Astrocyte (in vitro differentiated cells and primary cell): Measurements from ENCODE around the gene ALK. TPM values are rescaled to one million over a fixed set of nuclear protein-coding genes. Genes with fewer than 3 reads are reported as not detected.

Experiments used
- DNase-seq: peaks from one replicate; pipeline ENCODE4 v3.0.0-alpha.2; 2010; ENCODE audit warnings: low read depth
- FAIRE-seq: peaks from 2 replicates; lab custom pipeline; 2011; peaks lifted over from hg19 to GRCh38; lab: Jason Lieb, UNC
- H2AFZ ChIP-seq: 2 replicates; pipeline ENCODE4 v1.6.0; 2012; ENCODE audit warnings: low read depth, low read length, inconsistent platforms
- H3K27ac ChIP-seq: 2 replicates; pipeline ENCODE4 v1.5.1; 2011; ENCODE audit warnings: low read depth, low read length, inconsistent platforms
- H3K27me3 ChIP-seq: 2 replicates; pipeline ENCODE4 v1.6.0; 2011; ENCODE audit warnings: low read length, inconsistent platforms; ENCODE audit not compliant: insufficient read depth
- H3K36me3 ChIP-seq: 2 replicates; pipeline ENCODE4 v1.5.1; 2011; ENCODE audit warnings: low read length, inconsistent platforms; ENCODE audit not compliant: insufficient read depth
- H3K4me1 ChIP-seq: 2 replicates; pipeline ENCODE4 v1.5.1; 2011; ENCODE audit warnings: low read length, inconsistent platforms; ENCODE audit not compliant: insufficient read depth
- H3K4me2 ChIP-seq: 2 replicates; pipeline ENCODE4 v1.6.0; 2012; ENCODE audit warnings: low read length, inconsistent platforms
- H3K4me3 ChIP-seq: 2 replicates; pipeline ENCODE4 v1.5.1; 2011; ENCODE audit warnings: low read depth, mild to moderate bottlenecking, low read length, inconsistent platforms; ENCODE audit not compliant: insufficient read depth
- H3K79me2 ChIP-seq: 2 replicates; pipeline ENCODE4 v1.6.0; 2012; ENCODE audit warnings: mild to moderate bottlenecking, low read length, inconsistent platforms; ENCODE audit not compliant: insufficient read depth
- H3K9ac ChIP-seq: 2 replicates; pipeline ENCODE4 v1.6.0; 2012; ENCODE audit warnings: mild to moderate bottlenecking, low read length, inconsistent platforms
- H3K9me3 ChIP-seq: 2 replicates; pipeline ENCODE4 v1.5.1; 2012; ENCODE audit warnings: low read depth, mild to moderate bottlenecking, low read length, inconsistent platforms; ENCODE audit not compliant: insufficient read depth
- H4K20me1 ChIP-seq: 2 replicates; pipeline ENCODE4 v1.6.0; 2012; ENCODE audit warnings: low read length, inconsistent platforms; ENCODE audit not compliant: insufficient read depth
- H3K27ac Mint-ChIP-seq: one replicate; pipeline ENCODE4 v1.8.0; 2021; ENCODE audit warnings: mild to moderate bottlenecking, mixed read lengths; ENCODE audit not compliant: unreplicated experiment
- H3K27me3 Mint-ChIP-seq: one replicate; pipeline ENCODE4 v1.8.0; 2021; ENCODE audit warnings: low read depth, mixed read lengths; ENCODE audit not compliant: unreplicated experiment
- H3K36me3 Mint-ChIP-seq: one replicate; pipeline ENCODE4 v1.8.0; 2021; ENCODE audit warnings: low read depth, mixed read lengths; ENCODE audit not compliant: unreplicated experiment
- H3K4me1 Mint-ChIP-seq: one replicate; pipeline ENCODE4 v1.8.0; 2021; ENCODE audit warnings: low read depth, mixed read lengths; ENCODE audit not compliant: unreplicated experiment
- H3K4me3 Mint-ChIP-seq: one replicate; pipeline ENCODE4 v1.8.0; 2021; ENCODE audit warnings: mild to moderate bottlenecking, moderate library complexity, mixed read lengths; ENCODE audit not compliant: unreplicated experiment
- H3K9me3 Mint-ChIP-seq: one replicate; pipeline ENCODE4 v1.8.0; 2021; ENCODE audit warnings: mild to moderate bottlenecking, mixed read lengths; ENCODE audit not compliant: unreplicated experiment
- CTCF ChIP-seq: IDR thresholded peaks from 2 replicates; pipeline ENCODE4 v1.5.1; 2011; ENCODE audit warnings: low read depth, mild to moderate bottlenecking, inconsistent platforms, low read length, moderate library complexity; ENCODE audit not compliant: insufficient read depth
- EZH2 ChIP-seq: IDR thresholded peaks from 2 replicates; pipeline ENCODE4 v1.6.1; 2012; ENCODE audit warnings: mild to moderate bottlenecking, low read length, inconsistent platforms; ENCODE audit not compliant: insufficient read depth
- total RNA-seq: library from RNA; stranded (reverse); gene quantifications from 2 replicates; pipeline ENCODE4 v1.2.1, GENCODE V29; 2021

The ALK gene
- total RNA-seq, 1 donor from 2014 or later = 0.16 TPM

DNA sequence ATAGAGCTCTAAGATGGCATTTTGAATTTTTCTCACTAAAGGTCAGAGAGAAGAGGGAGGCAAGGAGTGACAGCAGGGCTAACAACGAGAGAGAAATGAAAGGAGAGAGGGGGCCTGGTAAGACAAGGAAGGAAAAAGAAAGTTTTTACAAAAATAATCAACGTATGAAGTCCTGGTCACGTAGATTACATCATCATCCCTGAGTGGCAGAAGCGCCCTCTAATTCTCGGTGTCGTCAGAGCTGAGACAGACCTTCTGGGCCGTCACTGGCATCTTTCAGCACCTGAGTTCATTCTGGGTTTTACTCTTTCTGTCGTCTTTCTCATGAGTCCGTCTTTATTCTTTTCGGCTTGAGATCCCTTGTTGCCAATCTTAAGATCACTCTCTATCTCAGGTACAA lies 329.8 kb downstream of the ALK start:
- H3K36me3 Mint-ChIP-seq = no peaks in the 10 kb centered on the region
- Histone ChIP-seq H3K4me3 (no peak overlapping the region), H4K20me1 (no peaks in the 10 kb centered on the region), H3K79me2 (no peaks in the 10 kb centered on the region), H3K9ac (no peak overlapping the region), H2AFZ (no peak overlapping the region), H3K27ac (no peak overlapping the region), H3K36me3 (no peaks in the 10 kb centered on the region), H3K4me1 (no peaks in the 10 kb centered on the region), H3K4me2 (no peak overlapping the region), H3K9me3 (no peaks in the 10 kb centered on the region), H3K27me3 (no peaks in the 10 kb centered on the region)
- H3K4me3 Mint-ChIP-seq = no peak overlapping the region
- H3K9me3 Mint-ChIP-seq = no peaks in the 10 kb centered on the region
- H3K27ac Mint-ChIP-seq = no peak overlapping the region
- no peak for FAIRE-seq
- peaks cover 2% of the 10 kb centered on the region for H3K4me1 Mint-ChIP-seq
- DNase-seq = no peak
- peaks cover 18% of the 10 kb centered on the region for H3K27me3 Mint-ChIP-seq
- TF ChIP-seq EZH2 (no peak), CTCF (no peak)

DNA sequence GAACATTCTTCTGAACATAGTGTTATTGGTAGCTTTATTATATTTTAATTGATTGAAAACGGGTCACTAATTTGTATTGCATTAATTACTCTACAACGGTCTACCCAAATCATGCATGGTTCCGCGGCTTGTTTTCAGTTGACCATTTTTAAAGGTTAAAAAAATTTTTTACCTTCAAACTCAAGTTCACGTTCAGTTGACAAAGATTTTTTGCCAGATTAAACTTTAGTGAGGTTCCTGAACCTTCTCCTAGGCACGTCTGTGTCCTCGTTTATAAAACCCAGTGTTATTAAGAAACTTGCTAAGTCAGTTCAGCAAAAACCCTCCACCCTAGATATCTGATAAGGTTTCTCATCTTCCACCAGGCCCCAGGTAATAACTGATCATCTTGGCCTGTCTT lies 331.2 kb downstream of the ALK start:
- H3K4me2 ChIP-seq = no peak overlapping the region
- Mint-ChIP-seq H3K4me1 (peaks cover 2% of the 10 kb centered on the region), H3K4me3 (no peak overlapping the region), H3K36me3 (no peaks in the 10 kb centered on the region), H3K27ac (no peak overlapping the region), H3K27me3 (peaks cover 10% of the 10 kb centered on the region), H3K9me3 (no peaks in the 10 kb centered on the region)
- no peaks in the 10 kb centered on the region for H3K27me3 ChIP-seq
- DNase-seq (no peak), FAIRE-seq (no peak)
- no peaks in the 10 kb centered on the region for H3K79me2 ChIP-seq
- TF ChIP-seq CTCF = no peak
- no peak for TF ChIP-seq EZH2
- H3K9ac ChIP-seq = no peak overlapping the region
- H3K36me3 ChIP-seq = no peaks in the 10 kb centered on the region
- H3K27ac ChIP-seq = no peak overlapping the region
- no peak overlapping the region for H2AFZ ChIP-seq
- H3K4me1 ChIP-seq = no peaks in the 10 kb centered on the region
- H4K20me1 ChIP-seq = no peaks in the 10 kb centered on the region
- no peaks in the 10 kb centered on the region for H3K9me3 ChIP-seq
- H3K4me3 ChIP-seq = no peak overlapping the region

DNA sequence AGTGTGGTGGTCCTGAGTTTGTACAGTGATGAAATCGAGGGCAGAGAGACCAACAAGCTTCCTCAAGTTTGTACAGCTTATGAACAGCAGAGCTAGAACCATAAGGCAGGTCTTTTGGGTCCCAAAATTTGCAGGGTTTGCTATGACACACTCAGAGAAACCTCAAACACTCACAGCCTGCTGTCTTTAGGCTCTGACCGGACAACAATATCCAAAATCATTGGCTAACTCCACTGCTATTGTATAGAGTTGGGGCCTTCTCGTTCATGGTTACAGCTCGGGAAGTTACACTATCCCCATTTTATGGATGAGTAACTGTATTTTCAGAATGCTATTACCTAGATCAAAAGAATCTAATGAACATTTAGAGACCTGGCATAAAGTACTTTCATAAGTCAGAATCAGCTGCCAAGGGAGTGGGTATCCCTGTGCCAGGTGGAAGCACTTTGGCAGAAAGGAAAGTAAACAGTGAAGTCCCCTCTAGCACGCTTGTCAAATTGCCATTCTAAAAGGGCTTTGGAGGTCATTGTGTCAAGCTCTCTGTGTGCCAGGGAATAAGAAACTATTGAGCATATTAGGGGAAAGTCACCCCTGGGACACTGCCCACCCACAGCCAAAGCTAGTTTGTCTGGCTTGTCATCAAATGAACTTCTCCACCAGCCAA lies 331.8 kb downstream of the ALK start:
- H3K27ac ChIP-seq = no peak overlapping the region
- Mint-ChIP-seq H3K27ac (no peak overlapping the region), H3K9me3 (no peaks in the 10 kb centered on the region), H3K4me3 (no peak overlapping the region), H3K27me3 (peaks cover 10% of the 10 kb centered on the region), H3K4me1 (peaks cover 2% of the 10 kb centered on the region), H3K36me3 (no peaks in the 10 kb centered on the region)
- no peaks in the 10 kb centered on the region for H3K4me1 ChIP-seq
- H3K9me3 ChIP-seq = no peaks in the 10 kb centered on the region
- no peaks in the 10 kb centered on the region for H3K27me3 ChIP-seq
- no peak overlapping the region for H3K9ac ChIP-seq
- H4K20me1 ChIP-seq = no peaks in the 10 kb centered on the region
- H3K4me2 ChIP-seq = no peak overlapping the region
- no peak for DNase-seq
- no peaks in the 10 kb centered on the region for H3K36me3 ChIP-seq
- no peaks in the 10 kb centered on the region for H3K79me2 ChIP-seq
- no peak overlapping the region for H2AFZ ChIP-seq
- no peak overlapping the region for H3K4me3 ChIP-seq
- FAIRE-seq = no peak
- no peak for TF ChIP-seq CTCF
- TF ChIP-seq EZH2 = no peak
